Mucosa of stomach (tissue), 1 donor: ENCODE results near the gene ADCY6.
"Not testable (repeated sequence)": the region's sequence is repeated elsewhere in the genome, so short reads cannot be mapped to it uniquely, and the experiment has no call there.

Experiments used
- H3K27me3 ChIP-seq: one replicate; pipeline ENCODE4 v1.7.0; 2013; ENCODE audit warnings: mild to moderate bottlenecking, low read length; ENCODE audit not compliant: control insufficient read depth, insufficient read depth
- H3K36me3 ChIP-seq: one replicate; pipeline ENCODE4 v1.7.0; 2013; ENCODE audit warnings: low read length; ENCODE audit not compliant: control insufficient read depth, insufficient read depth
- H3K4me1 ChIP-seq: one replicate; pipeline ENCODE4 v1.7.0; 2013; ENCODE audit warnings: mild to moderate bottlenecking, low read length; ENCODE audit not compliant: control insufficient read depth, insufficient read depth
- H3K4me3 ChIP-seq: one replicate; pipeline ENCODE4 v1.7.0; 2013; ENCODE audit warnings: low read length
- H3K9ac ChIP-seq: one replicate; pipeline ENCODE4 v1.7.0; 2013; ENCODE audit warnings: mild to moderate bottlenecking, low read length, moderate library complexity
- H3K9me3 ChIP-seq: one replicate; pipeline ENCODE4 v1.7.0; 2013; ENCODE audit warnings: mild to moderate bottlenecking, low read length, moderate library complexity; ENCODE audit not compliant: control insufficient read depth
- donor health status: Pancreatic carcinoma.

The ADCY6 gene

DNA sequence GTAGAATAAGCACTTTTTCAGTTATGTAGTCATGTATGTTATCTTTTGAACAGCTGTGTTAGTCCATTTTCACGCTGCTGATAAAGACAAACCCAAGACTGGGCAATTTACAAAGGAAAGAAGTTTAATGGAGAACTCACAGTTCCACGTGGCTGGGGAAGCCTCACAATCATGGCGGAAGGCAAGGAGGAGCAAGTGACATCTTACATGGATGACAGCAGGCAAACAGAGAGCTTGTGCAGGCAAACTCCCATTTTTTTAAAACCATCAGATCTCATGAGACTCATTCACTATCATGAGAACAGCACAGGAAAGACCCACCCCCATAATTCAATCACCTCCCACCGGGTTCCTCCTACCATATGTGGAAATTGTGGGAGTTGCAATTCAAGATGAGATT lies 69.9 kb downstream of the ADCY6 start:
- H3K9me3 ChIP-seq, H3K27me3 ChIP-seq, H3K36me3 ChIP-seq, H3K9ac ChIP-seq, H3K4me3 ChIP-seq: not testable (repeated sequence)
- peaks cover 20% of the 10 kb centered on the region for H3K4me1 ChIP-seq

GRCh38 chr12:48717252-48717695 lies 71.6 kb downstream of the ADCY6 start:
- H3K27me3 ChIP-seq = no peaks in the 10 kb centered on the region
- H3K4me3 ChIP-seq = peak overlapping the region; percentile 56
- peaks cover 25% of the 10 kb centered on the region for H3K4me1 ChIP-seq
- H3K9ac ChIP-seq = peak overlapping the region; percentile 77
- H3K36me3 ChIP-seq = no peaks in the 10 kb centered on the region
- no peaks in the 10 kb centered on the region for H3K9me3 ChIP-seq

- H3K27me3 ChIP-seq = no peaks in the 10 kb centered on the region
- H3K4me1 ChIP-seq = peaks cover 25% of the 10 kb centered on the region
- H3K36me3 ChIP-seq = no peaks in the 10 kb centered on the region
- H3K4me3 ChIP-seq = peak within 1 kb of the TSS; percentile 56
- H3K9ac ChIP-seq = peak within 1 kb of the TSS; percentile 93
- H3K9me3 ChIP-seq = no peaks in the 10 kb centered on the region
Observed at GRCh38 chr12:48716493-48717251, 72.2 kb downstream of the ADCY6 start, which contains the start of gene CCNT1. TSS of gene CCNT1 (minus strand) at chr12:48716707. CDS start at chr12:48716675, 32 bp downstream.
